SJSA1 (cell line): ENCODE results near the gene SAP130. TPM values are rescaled to one million over a fixed set of nuclear protein-coding genes. Genes with fewer than 3 reads are reported as not detected.
A peak's percentile ranks its signal among the peaks of the same experiment; 100 is the strongest.

ENCODE experiments used
- DNase-seq, 2 experiments: peaks; one replicate each; pipeline ENCODE4 v3.0.0-alpha.2; 2015 to 2020; ENCODE audit warnings: low spot score in 2 of 2, low read depth in 1 of 2
- H3K27ac ChIP-seq: fragments of 250-450 bp; sonication (Bioruptor Pico); 2 replicates; pipeline ENCODE4 v1.5.1; 2020; ENCODE audit warnings: mild to moderate bottlenecking, moderate library complexity
- H3K27me3 ChIP-seq: fragments of 250-450 bp; sonication (Bioruptor Pico); replicated peaks from 2 replicates; pipeline ENCODE4 v1.5.1; 2020; ENCODE audit warnings: mild to moderate bottlenecking, moderate library complexity
- H3K36me3 ChIP-seq: fragments of 250-450 bp; sonication (Bioruptor Pico); 2 replicates; pipeline ENCODE4 v1.5.1; 2020; ENCODE audit warnings: mild to moderate bottlenecking
- H3K4me1 ChIP-seq: fragments of 250-450 bp; sonication (Bioruptor Pico); replicated peaks from 2 replicates; pipeline ENCODE4 v1.6.1; 2021; ENCODE audit warnings: mild to moderate bottlenecking
- H3K4me3 ChIP-seq: fragments of 250-450 bp; sonication (Bioruptor Pico); 2 replicates; pipeline ENCODE4 v1.5.1; 2020; ENCODE audit warnings: mild to moderate bottlenecking
- H3K9me3 ChIP-seq: fragments of 250-450 bp; sonication (Bioruptor Pico); replicated peaks from 2 replicates; pipeline ENCODE4 v1.5.1; 2020; ENCODE audit warnings: mild to moderate bottlenecking
- total RNA-seq: library from RNA; depleted of rRNA; stranded (reverse); fragments of >200 nt; shearing (Covaris generic); gene quantifications from 2 replicates; pipeline ENCODE4 v1.2.3, GENCODE V29; 2014

SAP130 gene
- total RNA-seq, 1 experiment from 2014 or later, result 11.2 TPM

DNA sequence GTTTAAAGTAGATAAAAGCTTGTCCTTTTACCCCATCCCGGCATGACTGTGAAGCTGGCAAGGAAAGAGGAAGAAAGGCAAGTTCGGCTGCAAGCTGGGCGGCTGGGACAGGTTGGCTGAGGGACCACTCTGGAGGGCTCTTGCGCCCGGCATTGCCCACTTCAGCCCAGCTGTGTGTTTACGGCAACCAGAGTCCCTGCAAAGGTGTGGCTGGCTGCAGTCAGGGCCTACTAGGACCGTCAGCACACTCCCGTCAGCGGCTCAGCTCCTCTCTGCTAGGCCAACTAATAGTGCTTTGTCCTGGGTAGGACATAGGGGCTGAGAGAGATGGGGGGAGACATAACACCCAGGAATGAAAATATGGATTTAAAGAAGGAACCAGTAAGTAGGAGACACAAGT lies 11.7 kb upstream of the SAP130 start:
- H3K36me3 ChIP-seq, result no peaks in the 10 kb centered on the region
- H3K9me3 ChIP-seq, result peaks cover 31% of the 10 kb centered on the region
- no peak overlapping the region for H3K4me3 ChIP-seq
- DNase-seq, result no peak
- no peak overlapping the region for H3K27ac ChIP-seq
- H3K27me3 ChIP-seq, result no peaks in the 10 kb centered on the region
- H3K4me1 ChIP-seq, result peaks cover 12% of the 10 kb centered on the region

DNA sequence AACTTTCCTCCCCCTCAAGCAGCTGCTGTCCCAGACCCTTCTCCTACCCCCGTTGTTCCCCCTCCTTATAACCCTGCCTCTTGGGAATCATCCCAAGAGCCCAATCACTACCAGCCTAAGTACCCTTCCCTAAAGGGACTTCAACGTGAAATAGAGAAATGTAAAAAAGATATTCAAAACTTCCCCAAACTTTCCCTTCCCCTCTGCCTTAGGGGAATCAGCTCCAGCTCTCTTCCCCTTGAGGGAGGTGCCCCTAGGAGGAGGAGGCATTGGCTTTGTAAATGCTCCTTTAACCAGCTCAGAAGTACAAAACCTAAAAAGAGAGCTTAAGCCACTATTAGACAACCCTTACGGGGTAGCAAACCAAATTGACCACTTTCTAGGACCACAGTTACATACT lies 10.6 kb upstream of the SAP130 start:
- Histone ChIP-seq H3K27ac (no peak overlapping the region), H3K36me3 (no peaks in the 10 kb centered on the region), H3K4me1 (peaks cover 12% of the 10 kb centered on the region), H3K9me3 (peaks cover 20% of the 10 kb centered on the region), H3K4me3 (no peak overlapping the region), H3K27me3 (no peaks in the 10 kb centered on the region)
- DNase-seq, result no peak

DNA sequence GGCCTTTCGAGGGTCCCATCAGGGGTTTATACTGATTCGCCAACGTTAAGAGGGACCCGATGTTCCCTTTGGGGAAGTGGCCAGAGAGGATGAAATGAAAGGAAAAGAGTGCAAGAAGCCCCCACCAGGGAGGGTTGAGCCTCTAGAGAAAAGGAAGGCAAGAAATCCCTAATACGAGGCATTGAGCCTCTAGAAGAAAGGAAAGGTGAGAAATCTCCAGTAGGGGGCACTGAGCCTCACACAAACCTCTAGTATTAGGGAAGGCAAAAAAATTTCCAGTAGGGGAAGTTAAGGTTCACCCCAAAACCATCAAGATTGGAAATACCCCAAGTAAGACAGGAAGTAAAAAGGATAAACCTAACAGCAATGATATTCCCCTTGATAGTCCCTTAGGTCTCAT lies 9.8 kb upstream of the SAP130 start:
- H3K9me3 ChIP-seq, result peaks cover 13% of the 10 kb centered on the region

DNA sequence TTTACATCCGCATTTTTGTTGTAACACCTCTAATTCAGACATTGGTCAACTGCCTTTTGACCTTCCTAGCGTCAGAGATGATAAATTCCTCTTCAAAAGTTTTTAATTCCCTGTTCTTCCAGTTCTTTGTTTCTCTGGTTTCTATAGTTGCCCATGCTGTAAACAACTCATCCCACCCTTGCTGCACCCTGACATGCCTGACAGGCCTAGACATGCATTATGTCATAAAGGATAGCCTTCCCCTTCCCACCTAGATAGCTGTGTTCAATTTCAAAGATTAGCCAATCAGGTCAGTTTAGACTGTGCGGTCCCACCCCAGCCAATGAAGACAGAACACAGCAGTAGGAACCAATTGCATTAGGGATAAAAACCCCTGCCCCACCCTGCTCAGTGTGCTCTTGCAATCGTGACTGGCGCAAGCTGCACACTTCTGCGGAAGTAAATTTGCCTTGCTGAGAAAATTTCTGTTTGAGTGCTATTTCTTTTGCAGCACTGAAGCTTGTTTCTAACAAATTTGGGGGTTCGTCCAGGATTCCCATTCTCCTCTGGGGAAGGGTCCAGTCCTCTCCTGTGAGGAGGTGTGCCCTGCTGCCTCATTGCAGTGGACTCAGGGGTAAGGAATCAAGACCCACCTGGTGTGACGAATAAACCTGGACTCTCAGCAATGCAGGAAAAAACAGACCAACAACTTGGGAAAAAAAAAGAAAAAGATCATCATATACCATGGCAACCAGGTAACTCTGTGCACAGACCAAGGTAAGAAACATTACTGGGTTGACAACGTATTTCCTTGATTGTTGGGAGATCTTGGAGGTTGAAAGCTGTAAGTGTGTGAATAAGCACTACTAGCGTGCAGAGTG lies 9.1 kb upstream of the SAP130 start:
- no peaks in the 10 kb centered on the region for H3K27me3 ChIP-seq
- H3K9me3 ChIP-seq, result peaks cover 10% of the 10 kb centered on the region
- H3K36me3 ChIP-seq, result no peaks in the 10 kb centered on the region
- no peak overlapping the region for H3K27ac ChIP-seq
- no peak for DNase-seq
- H3K4me1 ChIP-seq, result peaks cover 12% of the 10 kb centered on the region
- H3K4me3 ChIP-seq, result no peak overlapping the region

More for the DNA sequence above, 9.8 kb upstream of the SAP130 start:
- Histone ChIP-seq H3K4me3 (no peak overlapping the region), H3K27me3 (no peaks in the 10 kb centered on the region), H3K4me1 (peaks cover 12% of the 10 kb centered on the region), H3K27ac (no peak overlapping the region), H3K36me3 (no peaks in the 10 kb centered on the region)
- no peak for DNase-seq

DNA sequence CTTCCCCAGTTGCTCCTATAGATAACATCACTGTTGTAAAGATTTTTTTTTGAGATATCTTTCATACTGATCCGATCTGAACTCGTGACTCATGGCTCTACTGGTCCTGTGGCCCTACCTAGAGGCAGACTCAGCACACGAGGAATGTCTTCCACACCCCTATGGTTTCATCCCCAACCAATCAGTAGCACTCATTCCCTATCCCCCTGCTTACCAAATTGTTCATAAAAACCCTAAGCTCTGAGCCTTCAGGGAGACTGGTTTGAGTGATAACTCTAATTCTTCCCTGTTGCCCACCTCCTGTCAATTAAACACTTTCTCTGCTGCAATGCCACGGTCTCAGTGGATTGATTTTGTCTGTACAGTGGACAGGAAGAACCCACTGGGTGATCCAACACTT lies 4.2 kb upstream of the SAP130 start:
- no peak overlapping the region for H3K27ac ChIP-seq
- no peak overlapping the region for H3K4me3 ChIP-seq
- no peak for DNase-seq
- no peaks in the 10 kb centered on the region; the same call in 1 of the 2 replicates for H3K9me3 ChIP-seq
- H3K27me3 ChIP-seq, result no peaks in the 10 kb centered on the region
- peaks cover 2% of the 10 kb centered on the region; the same call in 1 of the 2 replicates for H3K4me1 ChIP-seq
- H3K36me3 ChIP-seq, result peaks cover 3% of the 10 kb centered on the region

DNA sequence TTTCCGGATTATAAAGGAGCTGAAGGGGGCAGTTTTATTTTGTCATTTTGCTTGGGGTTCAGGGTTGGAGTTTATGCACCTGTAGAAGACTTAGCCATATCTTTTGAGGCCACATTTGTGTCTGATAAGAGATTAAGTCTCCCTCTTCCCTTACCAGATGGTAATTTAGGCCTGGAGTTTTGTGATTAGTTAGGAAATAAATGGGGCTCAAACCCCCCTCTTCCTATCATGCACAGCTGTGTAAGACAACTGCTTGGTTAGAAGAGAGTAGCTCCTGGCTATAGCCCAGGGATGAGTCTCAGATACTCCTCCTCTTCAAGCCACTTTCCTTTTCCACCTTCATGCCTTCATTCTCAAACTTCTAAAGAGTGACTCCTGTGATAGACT lies 802 bp upstream of the SAP130 start:
- Histone ChIP-seq H3K27me3 (no peaks in the 10 kb centered on the region), H3K9me3 (no peaks in the 10 kb centered on the region), H3K4me1 (peaks cover 6% of the 10 kb centered on the region), H3K27ac (no peak overlapping the region), H3K4me3 (peak overlapping the region; percentile 89), H3K36me3 (peaks cover 11% of the 10 kb centered on the region)
- no peak for DNase-seq

DNA sequence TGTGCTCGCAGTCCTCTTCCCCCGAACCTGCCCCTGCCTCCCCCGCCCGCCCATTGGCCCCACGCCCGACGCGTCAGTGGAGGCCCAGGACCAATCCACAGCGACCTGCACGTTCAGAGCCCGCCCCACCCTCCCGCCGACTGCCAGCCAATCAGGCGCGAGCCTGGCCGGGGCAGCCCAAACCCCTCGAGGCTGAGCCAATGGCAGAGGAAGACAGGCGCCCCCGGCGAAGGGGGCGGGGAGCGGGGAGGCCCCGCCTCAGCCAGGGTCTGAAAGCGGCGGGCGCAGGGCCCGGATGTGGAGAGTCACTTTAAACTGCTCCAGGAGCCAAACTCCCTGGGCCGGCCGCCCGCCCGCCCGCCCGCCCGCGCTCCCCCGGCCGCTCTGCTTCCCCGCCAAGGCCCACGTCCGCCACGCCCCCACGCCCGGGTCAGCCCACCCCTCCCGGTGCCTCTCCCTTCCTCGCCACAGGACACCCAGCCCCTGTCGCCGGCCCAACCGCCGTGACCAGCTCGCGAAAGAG lies 520 bp downstream of the SAP130 start:
- H3K36me3 ChIP-seq, result peaks cover 13% of the 10 kb centered on the region
- peak overlapping the region; percentile 65 for H3K27ac ChIP-seq
- H3K27me3 ChIP-seq, result no peaks in the 10 kb centered on the region
- peak overlapping the region; percentile 89 for H3K4me3 ChIP-seq
- DNase-seq, result peak; percentile 97 to 99
- H3K9me3 ChIP-seq, result no peaks in the 10 kb centered on the region
- H3K4me1 ChIP-seq, result peaks cover 6% of the 10 kb centered on the region

DNA sequence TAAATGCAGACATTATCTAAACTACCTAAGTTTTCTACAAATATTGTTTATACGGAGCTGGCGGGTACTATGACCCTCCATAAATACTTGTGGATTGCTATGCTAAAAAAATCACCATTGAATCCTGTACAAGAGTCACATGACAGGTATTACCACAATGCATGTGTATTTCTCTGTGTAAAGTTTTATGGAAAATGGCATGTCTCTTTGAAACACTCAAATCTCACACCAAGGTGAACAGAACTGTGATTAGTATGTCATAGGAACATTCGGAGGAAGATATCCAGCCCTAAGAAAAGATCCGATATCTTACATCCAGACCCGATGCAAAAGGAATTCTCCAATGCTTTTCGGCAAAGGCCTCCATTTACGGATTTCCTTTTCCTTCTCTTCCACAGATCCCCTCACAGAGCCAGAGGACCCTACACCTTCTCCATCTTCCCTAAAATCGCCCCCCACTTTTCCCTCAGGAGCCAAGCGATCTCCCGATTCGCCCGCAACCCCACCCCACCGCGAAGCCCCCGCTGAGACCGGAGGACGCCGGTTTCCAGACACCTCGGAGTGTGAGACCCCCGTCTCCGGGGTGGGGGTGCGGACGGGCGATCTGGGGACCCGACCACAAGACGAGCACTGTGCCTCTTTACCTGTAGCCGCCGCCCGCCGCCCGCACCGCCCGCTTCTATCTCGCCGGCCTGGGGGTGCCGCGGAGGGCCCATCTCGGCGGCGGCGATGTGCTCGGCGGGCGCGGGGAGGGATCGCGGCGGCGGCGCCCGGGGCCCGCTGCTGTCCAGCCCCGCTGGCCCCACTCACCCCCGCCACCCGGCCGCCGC lies 1.2 kb downstream of the SAP130 start:
- DNase-seq, result peak in 1 of 2 experiments; percentile 8
- Histone ChIP-seq H3K4me1 (peaks cover 6% of the 10 kb centered on the region), H3K27me3 (no peaks in the 10 kb centered on the region), H3K27ac (no peak overlapping the region), H3K4me3 (peak overlapping the region; percentile 89), H3K9me3 (no peaks in the 10 kb centered on the region), H3K36me3 (peaks cover 20% of the 10 kb centered on the region)

DNA sequence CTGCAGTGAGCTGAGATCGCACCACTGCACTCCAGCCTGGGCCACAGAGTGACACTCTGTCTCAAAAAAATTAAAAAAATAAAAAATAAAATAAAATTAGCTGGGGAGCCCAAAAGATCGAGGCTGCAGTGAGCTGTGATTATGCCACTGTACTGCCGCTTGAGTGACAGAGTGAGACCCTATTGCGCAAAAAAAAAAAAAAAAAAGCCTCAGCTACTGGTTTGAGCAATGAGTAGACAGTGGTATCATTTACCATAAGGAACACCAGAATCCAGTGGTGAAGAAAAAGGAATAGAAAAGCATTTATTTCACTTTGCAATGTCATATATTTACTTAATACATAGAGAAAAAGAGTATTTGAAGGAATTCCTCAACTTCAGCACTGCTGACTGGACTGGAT lies 3.0 kb downstream of the SAP130 start:
- peaks cover 6% of the 10 kb centered on the region for H3K4me1 ChIP-seq
- DNase-seq, result no peak
- no peak overlapping the region for H3K27ac ChIP-seq
- no peak overlapping the region for H3K4me3 ChIP-seq
- no peaks in the 10 kb centered on the region for H3K9me3 ChIP-seq
- no peaks in the 10 kb centered on the region for H3K27me3 ChIP-seq
- H3K36me3 ChIP-seq, result peaks cover 22% of the 10 kb centered on the region

DNA sequence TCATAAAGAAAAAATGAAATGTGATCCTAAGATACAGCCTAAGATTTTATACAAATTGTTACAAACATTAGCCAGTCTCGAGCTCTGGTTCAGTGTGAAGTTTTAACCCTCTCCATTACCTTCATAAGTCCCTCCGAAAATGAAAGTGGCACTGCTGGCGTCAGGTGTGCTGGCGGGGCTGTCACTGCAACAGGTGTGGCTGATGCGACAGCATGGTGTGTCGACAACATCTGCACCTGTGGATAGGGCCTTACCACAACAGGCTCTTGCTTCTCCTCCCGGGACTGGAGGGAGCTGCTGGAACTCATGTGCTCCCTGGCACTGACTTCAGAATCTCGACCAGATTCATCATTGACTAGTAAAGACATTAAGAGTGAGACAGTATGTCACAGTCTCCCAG lies 10.3 kb downstream of the SAP130 start:
- no peak overlapping the region for H3K4me3 ChIP-seq
- H3K36me3 ChIP-seq, result peaks cover 67% of the 10 kb centered on the region
- no peaks in the 10 kb centered on the region for H3K9me3 ChIP-seq
- H3K27ac ChIP-seq, result no peak overlapping the region
- no peaks in the 10 kb centered on the region for H3K27me3 ChIP-seq
- no peak for DNase-seq
- H3K4me1 ChIP-seq, result no peaks in the 10 kb centered on the region

DNA sequence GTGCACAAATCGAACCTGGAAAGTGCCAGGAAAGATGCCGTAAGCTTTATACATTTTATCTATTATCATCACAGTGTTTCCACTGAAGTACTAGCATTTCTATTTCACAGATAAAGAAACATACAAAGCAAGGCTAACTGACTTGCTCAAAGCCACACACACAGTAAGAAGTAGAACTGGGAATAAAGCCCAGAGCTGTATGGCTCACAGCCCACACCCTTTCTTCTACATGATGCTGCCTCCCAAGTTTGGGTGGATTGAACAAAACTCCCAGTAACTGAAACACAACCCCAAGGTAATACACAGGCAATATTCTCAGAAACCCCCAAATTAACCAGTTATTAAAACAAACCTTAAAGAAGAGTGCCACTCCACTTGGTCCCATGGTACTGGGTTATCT lies 11.2 kb downstream of the SAP130 start:
- Histone ChIP-seq H3K4me3 (no peak overlapping the region), H3K27me3 (no peaks in the 10 kb centered on the region), H3K36me3 (peaks cover 67% of the 10 kb centered on the region), H3K4me1 (no peaks in the 10 kb centered on the region), H3K27ac (no peak overlapping the region), H3K9me3 (no peaks in the 10 kb centered on the region)
- DNase-seq, result no peak

DNA sequence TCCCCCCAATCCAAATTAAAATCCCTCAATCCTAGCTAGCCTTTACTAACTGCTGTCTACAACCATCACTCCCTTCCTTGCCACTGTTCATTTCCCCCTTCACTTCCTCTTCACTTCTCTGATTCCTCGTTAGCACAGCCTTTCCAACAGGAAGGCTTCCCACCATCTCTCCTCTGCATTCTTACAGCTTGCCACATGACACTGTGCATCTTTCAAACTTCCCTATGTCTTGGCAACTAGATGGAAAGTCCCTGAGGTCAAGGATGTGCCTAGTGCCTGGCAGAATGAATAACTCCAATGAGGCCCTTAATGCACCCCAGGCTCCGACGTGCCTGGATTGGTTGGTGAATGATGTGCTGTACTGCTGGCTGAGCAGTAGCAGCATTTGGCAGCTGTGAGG lies 15.2 kb downstream of the SAP130 start:
- Histone ChIP-seq H3K36me3 (peaks cover 90% of the 10 kb centered on the region), H3K4me3 (no peak overlapping the region)

DNA sequence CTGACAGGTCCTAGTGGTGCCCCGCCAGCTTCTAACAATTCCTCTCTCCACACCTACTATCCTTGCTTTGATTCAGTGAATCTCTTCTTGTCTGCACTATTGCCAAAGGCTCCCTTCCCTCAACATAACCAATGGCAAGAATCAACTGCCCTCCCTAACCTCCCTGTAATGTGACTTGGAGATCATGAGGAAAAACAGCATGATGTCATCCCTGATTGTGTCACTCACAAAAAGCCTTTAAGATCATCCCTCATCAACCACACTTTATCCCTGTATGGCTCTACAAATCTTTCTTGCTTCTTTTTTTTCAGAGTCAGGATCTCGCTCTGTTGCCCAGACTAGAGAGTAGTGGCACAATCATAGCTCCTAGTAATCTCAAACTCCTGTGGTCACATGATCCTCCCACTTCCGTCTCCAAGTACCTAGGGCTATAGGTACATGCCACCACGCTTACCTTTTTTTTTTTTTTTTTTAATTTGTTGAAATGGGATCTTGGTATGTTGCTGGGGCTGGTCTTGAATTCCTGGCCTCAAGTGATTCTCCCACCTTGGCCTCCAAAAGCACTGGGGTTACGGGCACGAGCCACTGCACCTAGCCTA lies 19.7 kb downstream of the SAP130 start:
- H3K27ac ChIP-seq, result no peak overlapping the region
- no peak overlapping the region for H3K4me3 ChIP-seq
- H3K36me3 ChIP-seq, result peaks cover 84% of the 10 kb centered on the region
- no peaks in the 10 kb centered on the region for H3K4me1 ChIP-seq
- no peaks in the 10 kb centered on the region for H3K9me3 ChIP-seq
- no peaks in the 10 kb centered on the region for H3K27me3 ChIP-seq
- no peak for DNase-seq

More for the DNA sequence above, 15.2 kb downstream of the SAP130 start:
- DNase-seq, result no peak
- Histone ChIP-seq H3K4me1 (no peaks in the 10 kb centered on the region), H3K27ac (no peak overlapping the region), H3K27me3 (no peaks in the 10 kb centered on the region), H3K9me3 (no peaks in the 10 kb centered on the region)
